GM19238 (cell line): Measurements from ENCODE around the gene CYP2C19.
"Not testable (repeated sequence)": the region's sequence is repeated elsewhere in the genome, so short reads cannot be mapped to it uniquely, and the experiment has no call there.

Experiments used
- DNase-seq: peaks from one replicate; pipeline ENCODE4 v3.0.0; 2011; ENCODE audit warnings: low spot score; ENCODE audit not compliant: insufficient read length

CYP2C19 gene

DNA sequence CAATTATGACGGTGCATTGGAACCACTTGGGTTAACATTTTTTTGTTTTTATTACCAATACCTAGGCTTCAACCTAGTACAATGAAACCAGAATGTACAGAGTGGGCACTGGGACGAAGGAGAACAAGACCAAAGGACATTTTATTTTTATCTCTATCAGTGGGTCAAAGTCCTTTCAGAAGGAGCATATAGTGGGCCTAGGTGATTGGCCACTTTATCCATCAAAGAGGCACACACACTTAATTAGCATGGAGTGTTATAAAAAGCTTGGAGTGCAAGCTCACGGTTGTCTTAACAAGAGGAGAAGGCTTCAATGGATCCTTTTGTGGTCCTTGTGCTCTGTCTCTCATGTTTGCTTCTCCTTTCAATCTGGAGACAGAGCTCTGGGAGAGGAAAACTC lies at the start of gene CYP2C19:
Gene CYP2C19, plus strand, starts transcription at position 289 of the 400 bp plus-strand sequence. Its CDS starts 25 bp downstream, at position 314.
- no peak for DNase-seq

DNA sequence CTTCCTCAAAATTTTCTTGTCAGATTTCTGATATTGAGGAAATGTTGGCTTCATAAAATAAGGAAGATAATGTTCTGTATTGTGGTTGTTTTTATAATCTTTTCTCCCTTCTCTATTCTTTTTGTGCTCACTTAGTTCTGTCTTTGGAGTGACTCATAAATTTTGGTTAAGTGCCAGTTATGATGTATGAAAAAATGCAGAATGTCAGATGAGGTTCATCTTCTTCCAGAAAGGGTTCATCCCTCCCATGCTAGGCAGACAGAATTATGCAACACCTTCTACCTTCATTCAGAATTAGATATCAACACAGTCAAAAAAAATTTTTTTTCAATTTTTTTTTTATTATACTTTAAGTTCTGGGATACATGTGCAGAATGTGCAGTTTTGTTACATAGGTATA lies 36.6 kb upstream of the CYP2C19 start:
- no peak for DNase-seq

DNA sequence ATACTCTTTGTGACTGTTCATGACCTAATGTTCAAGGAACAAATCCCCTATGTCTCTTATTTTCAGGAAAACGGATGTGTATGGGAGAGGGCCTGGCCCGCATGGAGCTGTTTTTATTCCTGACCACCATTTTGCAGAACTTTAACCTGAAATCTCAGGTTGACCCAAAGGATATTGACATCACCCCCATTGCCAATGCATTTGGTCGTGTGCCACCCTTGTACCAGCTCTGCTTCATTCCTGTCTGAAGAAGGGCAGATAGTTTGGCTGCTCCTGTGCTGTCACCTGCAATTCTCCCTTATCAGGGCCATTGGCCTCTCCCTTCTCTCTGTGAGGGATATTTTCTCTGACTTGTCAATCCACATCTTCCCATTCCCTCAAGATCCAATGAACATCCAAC lies 27.3 kb upstream of the CYP2C19 start:
- DNase-seq: no peak

DNA sequence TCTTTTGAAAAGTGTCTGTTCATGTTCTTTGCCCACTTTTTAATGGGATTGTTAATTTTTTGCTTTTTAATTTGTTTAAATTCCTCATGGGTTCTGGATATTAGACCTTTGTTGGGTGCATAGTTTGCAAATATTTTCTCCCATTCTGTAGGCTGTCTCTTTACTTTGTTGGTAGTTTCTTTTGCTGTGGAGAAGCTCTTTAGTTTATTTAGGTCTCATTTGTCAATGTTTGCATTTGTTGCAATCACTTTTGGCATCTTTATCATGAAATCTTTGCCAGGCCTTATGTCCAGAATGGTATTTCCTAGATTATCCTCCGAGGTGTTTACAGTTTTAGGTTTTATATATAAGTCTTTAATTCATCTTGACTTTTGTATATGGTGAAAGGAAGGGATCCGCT lies 23.9 kb upstream of the CYP2C19 start:
- DNase-seq: no peak

DNA sequence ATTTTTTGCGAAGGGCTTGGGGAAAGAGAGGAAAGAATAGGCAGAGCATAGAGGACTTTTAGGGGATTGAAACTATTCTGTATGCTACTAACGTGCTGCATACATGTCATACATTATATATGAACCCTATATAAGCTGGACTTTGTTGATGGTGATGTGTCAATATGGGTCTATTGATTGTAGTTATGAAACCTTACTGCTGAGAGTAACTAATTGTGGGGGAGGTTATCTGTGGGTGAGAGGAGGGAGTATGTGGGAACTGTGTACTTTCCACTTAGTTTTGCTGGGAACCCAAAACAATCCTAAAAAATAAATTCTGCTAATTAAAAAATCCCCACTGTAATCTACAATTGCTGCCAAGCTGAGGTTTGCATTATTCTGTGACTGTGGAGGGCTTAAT lies 15.3 kb upstream of the CYP2C19 start:
- DNase-seq: no peak

DNA sequence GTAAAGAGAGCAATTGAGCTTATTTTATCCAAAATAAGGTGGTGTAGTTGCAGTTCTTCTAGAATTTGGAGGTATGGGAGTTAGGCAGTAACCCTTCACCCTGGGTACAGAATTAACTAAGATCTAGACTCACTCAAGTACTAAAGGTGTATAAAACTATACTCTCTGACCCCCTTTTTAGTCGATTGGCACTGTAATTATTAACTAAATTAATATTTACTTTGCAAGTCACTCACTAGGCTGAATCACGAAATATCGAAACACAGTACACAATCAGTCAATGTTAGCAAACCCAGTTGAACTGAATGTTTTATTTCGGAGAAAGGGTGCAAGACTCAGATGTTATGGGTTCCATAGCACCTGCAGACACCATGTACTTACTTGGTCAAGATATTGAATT lies 14.6 kb upstream of the CYP2C19 start:
- no peak for DNase-seq

DNA sequence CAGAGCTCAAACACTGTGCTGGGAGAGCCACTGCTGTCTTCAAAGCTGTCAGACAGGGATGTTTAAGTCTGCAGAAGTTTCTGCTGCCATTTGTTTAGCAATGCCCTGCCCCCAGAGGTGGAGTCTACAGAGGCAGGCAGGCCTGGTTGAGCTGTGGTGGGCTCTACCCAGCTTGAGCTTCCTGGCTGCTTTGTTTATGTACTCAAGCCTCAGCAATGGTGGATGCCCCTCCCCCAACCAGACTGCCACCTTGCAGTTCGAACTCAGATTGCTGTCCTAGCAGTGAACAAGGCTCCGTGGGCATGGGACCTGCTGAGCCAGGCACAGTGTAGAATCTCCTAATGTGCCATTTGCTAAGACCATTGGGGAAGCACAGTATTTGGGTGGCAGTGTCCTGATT lies 4.6 kb upstream of the CYP2C19 start:
- DNase-seq: no peak

DNA sequence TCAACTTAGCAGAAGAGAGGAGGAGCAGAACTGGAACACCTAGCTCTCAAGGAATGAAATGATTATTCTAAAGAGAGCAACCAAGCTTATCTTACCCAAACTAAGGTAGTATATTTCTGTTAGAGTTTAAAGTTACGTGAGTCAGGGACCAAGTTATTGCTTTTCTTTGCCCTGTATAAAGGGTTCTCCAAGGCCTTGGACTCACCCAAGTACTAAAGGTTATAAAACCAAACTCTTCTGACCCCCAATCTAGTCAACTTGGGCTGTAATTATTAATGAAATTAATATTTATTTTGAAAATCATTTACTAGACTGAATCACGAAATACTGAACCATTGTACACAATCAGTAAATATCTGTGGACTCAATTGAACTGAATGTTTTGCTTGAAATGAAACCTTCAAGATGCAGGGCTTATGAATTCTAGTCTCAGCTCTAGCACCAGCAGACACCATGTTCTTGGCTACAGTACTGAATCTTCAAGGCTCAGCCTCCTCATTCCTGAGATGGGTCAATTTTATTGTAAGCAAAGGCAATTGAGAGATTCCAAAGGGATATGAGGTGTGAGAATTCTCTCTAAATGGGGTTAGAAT lies 1.8 kb upstream of the CYP2C19 start:
- DNase-seq: no peak

DNA sequence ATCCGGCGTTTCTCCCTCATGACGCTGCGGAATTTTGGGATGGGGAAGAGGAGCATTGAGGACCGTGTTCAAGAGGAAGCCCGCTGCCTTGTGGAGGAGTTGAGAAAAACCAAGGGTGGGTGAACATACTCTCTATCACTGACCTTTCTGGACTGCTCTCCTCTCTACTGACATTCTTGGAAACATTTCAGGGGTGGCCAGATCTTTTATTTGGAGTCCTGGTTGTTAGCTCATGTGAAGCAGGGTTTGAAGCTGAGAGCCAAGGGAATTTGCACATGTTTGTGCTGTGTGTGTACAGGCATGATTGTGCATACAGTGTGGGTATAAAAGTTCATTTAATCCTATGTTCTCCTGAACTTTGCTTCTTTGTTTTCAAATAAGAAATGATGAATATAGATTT lies 12.9 kb downstream of the CYP2C19 start:
- not testable (repeated sequence) for DNase-seq

DNA sequence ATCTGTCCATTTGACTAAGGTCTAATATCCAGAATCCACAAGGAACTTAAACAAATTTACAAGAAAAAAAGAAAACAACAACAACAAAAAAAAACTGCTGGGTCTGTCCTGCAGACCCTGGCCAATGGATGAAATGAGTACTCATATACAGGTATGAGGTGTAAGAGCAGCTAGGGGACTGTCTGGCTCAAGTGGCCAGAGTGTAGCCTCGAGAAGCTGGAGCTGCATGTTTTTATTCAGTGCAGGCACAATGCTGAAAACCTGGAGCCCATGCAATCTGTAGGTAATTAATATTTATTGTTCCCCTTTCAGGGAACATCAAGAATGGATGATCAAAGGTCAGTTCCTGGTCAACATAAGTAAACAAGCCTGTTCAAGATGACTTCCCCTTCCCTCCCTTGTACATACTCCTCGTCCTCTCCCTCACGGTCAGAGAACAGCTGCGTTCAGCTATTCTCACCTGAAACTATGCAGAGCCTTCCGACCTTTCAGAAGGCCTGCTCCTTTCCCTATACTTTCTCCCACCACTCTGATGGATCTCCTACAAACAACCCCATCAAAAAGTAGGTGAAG lies 15.5 kb downstream of the CYP2C19 start:
- DNase-seq: no peak

DNA sequence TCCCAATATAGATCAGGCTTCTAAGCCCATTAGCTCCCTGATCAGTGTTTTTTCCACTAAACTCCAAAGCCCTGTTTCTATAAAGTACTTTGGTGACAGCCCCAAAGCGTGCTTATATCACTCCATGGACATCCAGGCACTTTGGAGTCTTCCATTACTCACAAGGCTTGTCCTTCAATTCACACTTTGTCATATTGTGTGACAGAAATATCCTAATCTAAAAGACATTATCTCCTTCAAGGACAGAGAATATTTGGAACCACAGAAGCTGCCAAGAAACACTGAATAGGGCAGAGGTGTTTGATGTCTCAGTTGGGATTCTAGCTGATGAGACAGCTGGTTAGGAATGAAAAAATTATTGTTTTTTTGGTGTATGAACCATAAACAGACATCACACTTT lies 18.4 kb downstream of the CYP2C19 start:
- no peak for DNase-seq

DNA sequence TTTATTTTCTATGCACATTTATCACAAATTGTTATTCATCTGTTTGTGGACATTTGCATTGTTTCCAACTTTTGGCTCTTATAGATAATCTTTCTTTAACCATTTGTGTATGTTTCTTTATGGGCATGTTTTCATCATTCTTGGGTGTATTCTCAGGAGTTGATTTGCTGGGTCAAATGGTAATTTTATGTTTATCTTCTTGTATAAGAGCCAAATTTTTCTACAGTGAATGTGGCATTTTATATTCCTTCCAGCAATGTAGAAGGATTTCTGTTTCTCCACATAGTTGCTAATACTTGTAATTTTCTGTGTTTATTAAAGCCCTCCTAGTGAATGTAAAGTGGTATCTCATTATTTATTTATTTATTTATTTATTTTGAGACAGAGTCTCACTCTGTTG lies 21.8 kb downstream of the CYP2C19 start:
- no peak for DNase-seq

DNA sequence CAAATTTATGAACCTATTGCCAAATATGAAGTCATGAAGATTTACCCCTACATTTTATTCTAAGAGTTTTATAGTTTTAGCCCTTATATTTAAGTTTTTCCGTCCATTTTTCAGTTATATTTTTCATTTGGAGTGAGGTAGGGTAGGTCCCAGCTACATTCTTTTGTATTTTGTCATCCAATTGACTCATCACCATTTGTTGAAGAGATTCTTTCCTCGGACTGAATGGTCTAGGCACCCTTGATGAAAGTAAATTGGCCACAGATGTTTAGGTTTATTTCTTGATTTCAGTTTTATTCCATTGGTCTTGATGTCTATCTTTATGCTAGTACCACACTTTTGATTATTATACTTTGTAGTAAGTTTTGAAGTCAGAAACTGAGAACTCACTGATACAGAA lies 22.7 kb downstream of the CYP2C19 start:
- DNase-seq: no peak

DNA sequence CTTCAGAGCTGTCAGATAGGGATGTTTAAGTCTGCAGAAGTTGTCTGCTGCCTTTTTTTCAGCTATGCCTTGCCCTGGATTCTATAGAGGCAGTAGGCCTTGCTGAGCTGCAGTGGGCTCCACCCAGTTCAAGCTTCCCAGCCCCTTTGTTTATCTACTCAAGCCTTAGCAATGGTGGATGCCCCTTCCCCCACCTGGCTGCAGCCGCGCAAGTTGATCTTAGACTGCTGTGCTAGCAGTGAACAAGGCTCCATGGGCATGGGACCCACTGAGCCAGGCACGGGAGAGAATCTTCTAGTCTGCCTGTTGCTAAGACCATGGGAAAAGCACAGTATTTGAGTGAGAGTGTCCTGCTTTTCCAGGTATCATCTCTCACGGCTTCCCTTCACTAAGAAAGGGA lies 38.1 kb downstream of the CYP2C19 start:
- DNase-seq: not testable (repeated sequence)

DNA sequence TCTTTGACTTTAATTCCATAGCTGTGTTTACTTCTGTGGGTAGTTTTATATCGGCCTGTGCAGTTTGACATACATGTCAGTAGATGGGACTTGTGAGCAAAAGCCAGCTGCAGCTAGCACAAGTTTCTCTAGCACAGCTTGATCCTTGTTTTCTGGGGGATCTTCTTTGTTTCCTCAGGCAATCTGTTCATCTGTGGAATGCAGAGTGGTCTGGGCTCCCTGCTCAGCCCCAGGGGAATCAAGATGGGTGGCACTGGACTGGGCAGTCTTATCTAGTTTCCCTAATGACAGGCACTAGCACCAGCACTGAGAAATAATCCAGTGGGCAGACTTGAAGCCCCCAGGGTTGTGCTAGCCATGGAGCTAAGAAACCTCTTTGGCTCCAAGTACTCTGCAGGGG lies 40.8 kb downstream of the CYP2C19 start:
- DNase-seq: no peak

DNA sequence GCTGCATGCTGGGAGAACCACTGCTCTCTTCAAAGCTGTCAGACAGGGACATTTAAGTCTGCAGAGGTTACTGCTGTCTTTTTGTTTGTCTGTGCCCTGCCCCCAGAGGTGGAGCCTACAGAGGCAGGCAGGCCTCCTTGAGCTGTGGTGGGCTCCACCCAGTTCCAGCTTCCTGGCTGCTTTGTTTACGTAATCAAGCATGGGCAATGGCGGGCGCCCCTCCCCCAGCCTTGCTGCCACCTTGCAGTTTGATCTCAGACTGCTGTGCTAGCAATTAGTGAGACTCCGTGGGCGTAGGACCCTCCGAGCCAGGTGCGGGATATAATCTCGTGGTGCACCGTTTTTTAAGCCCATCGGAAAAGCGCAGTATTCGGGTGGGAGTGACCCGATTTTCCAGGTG lies 67.5 kb downstream of the CYP2C19 start:
- not testable (repeated sequence) for DNase-seq

DNA sequence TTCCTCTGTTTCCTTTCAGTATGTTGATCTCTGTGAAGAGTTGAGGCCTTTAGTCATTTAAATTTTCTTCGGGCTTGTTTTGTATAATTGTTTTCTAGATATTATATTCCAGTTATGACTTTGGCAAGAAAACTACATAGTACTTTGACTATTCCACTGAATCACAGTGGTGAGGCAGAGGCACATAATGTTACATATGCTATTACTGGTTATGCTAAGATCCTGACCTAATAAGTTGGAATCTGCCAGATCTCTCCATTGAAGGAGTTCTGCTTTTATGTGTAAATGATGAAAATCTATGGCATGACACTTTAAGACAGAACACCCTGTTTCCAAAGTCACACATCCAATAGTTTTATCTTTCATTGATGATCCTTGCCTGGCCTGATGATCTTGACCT lies 83.7 kb downstream of the CYP2C19 start:
- no peak for DNase-seq

DNA sequence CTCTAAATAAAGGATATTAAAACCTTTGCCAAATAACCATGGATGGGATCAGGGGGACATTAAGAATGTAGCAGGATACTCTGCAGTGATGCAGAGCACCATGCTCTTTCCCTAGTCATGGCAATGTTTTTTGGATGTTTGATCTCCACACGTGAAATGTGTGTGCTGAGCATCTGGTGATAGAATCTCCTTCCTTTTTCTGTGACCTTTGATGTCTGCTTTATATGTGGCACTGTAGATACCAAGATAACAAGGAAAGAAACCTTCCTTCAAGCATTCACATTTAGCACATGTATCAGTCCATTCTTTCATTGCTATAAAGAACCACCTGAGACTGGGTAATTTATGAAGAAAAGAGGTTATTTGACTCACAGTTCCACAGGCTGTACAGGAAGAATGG lies 88.3 kb downstream of the CYP2C19 start:
- DNase-seq: no peak

DNA sequence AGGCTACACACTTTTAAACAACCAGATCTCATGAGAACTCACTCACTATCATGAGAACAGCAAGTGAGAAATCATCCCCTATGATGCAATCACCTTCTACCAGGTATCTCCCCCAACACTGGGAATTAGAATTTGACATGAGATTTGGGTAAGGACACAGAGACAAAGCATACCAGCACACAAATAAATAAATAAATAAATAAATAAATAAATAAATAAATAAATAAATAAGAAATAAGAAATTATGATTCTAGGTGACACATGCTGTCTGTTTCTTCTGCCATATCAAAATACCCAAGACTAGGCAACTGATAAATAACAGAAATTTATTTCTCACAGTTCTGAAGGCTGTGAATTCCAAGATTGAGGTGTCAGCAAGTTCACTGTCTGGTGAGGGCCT lies 88.8 kb downstream of the CYP2C19 start:
- DNase-seq: no peak

DNA sequence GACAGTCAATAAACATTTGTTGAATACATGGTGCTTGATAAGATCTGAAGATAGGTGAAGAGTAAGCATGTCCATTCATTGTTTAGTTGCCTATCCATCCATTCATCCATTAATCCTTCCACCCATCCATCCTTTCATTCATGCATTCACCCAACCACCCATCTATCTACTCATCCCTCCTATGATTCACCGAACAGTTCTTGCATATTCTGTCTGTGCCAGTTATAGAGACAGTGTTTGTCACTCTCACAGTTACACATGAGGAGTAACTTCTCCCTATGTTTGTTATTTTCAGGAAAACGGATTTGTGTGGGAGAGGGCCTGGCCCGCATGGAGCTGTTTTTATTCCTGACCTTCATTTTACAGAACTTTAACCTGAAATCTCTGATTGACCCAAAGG lies 90.0 kb downstream of the CYP2C19 start:
- no peak for DNase-seq

DNA sequence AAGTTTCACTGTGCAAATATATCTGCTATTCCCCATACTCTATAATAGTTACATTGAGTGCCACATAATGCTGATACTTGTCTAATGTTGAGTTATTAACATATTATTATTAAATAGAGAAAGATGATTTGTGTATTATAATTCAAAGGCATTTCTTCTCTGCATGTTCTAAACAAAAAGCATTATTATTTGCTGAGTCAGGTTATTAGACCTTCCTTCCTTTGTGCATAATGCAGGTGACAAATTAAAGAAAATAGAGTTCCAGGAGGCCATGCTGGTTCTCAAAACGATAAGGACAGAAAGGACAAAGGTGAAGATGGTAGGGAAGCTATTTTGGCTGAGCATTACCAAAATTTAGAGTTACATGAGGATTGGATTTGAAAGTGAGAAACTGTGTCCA lies 90.6 kb downstream of the CYP2C19 start:
- no peak for DNase-seq

DNA sequence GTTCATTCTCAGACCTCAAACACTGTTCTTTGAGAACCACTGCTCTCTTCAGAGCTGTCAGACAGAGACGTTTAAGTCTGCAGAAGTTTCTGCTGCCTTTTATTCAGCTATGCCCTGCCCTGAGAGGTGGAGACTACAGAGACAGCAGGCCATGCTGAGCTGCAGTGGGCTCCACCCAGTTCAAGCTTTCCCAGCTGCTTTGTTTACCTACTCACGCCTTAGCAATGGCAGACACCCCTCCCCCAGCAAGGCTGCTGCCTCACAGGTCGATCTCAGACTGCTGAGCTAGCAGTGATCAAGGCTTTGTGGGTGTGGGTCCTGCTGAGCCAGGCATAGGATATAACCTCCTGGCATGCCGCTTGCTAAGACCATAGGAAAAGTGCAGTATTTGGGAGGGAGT lies 95.5 kb downstream of the CYP2C19 start:
- no peak for DNase-seq

DNA sequence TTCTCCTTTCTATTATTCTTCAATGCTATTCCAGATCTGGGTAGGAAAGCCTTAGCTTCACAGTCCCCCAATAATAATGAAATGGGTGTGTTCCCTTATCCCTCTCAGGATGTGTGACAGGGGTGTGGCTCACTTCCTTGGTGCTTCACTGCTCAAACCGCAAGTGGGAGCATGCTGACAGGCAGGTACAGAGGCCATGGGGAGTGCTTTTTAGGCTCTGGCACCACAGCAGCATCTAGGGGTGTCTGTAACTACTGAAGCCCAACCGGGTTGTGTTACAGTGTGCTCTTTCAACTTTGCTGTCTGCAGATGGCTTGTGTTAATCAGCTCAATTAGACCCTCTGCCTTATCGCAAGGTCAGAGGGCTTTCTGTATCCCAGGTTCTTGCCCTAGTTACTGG lies 96.6 kb downstream of the CYP2C19 start:
- no peak for DNase-seq

DNA sequence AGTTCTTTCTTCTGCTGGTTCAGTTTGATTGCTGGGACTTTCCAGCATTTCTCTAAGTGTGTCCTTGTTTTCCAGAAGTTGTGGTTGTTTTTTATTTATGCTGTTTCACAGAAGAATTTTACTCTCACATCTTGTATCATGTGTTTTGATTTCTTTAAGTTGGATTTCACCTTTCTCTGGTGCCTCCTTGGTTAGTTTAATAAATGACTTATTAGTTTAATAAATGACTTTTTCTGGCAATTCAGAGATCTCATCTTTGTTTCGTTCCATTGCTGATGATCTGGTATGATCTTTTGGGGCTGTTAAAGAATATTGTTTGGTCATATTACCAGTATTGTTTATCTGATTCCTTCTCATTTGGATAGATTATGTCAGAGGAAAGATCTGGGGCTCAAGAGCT lies 116.2 kb downstream of the CYP2C19 start:
- DNase-seq: no peak
